GM18873 (cell line): ENCODE results near the gene PRSS53.
"Not testable (repeated sequence)": the region's sequence is repeated elsewhere in the genome, so short reads cannot be mapped to it uniquely, and the experiment has no call there.

Experiments used
- ATAC-seq: cut with Tn5 transposase; IDR thresholded peaks from one replicate; pipeline ENCODE4 v1.9.1; 2021; ENCODE audit warnings: mild to moderate bottlenecking, moderate library complexity, moderate number of reproducible peaks; ENCODE audit not compliant: unreplicated experiment, low FRiP score

The PRSS53 gene

DNA sequence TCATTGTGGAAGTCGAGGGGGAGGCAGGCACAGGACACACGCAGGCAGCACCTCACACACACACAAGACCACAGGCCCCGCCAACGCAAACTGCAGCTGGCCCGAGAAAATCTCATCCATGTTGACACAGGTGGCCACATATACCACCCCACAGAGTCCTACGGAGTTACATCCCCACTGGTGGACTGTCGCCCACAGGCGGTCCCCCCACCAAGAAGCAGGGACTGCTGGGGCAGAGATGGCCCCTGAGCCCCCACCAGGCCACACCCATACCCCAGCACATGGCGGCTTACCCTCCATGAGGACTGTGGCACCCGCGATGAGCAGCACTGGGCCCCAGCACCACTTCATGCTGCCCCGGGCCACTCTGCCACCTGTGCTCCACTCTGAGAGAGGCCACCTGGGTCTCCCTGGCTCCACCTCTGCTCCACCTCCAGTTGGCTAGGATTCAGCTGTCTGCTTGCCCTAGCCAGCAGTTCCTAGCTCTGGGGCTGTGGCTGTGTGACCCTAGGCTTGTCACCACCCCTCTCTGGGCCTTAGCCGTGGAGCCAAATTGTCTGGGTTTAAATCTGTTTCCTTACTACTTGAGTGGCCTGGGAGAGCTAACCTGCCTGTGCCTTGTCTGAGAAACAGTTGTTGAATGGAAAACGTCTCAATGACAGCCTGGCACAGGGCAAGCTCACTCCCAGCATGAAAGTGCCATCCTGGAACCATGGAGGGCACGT, at the start of gene PRSS53:
Gene PRSS53, minus strand, starts transcription at position 485 of the 725 bp plus-strand sequence. Its CDS starts 134 bp downstream, at position 351.
- no peak for ATAC-seq

DNA sequence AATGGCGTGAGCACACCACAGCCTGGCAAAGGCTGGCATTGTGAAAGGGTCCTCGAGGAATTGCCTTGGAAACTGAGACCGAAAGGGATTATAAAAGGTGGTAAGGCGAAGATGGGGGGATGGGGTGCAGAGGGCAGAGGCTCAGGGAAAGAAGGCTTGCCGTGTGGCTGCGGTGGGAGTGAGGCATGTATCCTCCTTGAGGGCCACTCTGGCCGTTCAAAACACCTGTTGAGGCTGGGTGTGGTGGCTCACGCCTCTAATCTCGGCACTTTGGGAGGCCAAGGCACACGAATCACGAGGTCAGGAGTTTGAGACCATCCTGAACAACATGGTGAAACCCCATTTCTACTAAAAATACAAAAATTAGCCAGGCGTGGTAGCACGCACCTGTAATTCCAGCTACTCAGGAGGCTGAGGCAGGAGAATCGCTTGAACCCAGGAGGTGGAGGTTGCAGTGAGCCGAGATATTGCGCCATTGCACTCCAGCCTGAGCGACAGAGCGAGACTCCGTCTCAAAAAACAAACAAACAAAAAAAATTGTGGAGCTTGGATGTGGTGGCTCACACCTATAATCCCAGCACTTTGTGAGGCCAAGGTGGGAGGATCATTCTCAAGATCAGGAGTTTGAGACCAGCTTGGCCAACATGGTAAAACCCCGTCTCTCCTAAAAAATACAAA, 48.2 kb upstream of the PRSS53 start:
- not testable (repeated sequence) for ATAC-seq

DNA sequence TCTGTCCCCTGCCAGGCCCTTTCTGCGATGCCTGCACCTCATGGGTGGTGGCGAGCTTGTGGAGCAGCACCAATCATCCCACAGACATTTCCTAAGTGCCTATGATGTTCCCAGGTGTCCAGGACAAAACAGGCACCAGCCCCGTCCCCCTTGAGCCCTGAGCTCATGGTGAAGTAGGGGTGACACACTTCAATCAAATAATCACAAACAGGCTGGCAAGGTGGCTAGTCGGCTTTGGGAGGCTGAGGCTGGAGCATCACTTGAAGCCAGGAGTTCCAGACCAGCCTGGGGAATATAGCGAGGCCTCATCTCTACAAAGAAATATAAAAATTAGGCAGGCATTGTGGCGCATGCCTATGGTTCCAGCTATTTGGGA, 47.5 kb upstream of the PRSS53 start:
- ATAC-seq, result no peak

DNA sequence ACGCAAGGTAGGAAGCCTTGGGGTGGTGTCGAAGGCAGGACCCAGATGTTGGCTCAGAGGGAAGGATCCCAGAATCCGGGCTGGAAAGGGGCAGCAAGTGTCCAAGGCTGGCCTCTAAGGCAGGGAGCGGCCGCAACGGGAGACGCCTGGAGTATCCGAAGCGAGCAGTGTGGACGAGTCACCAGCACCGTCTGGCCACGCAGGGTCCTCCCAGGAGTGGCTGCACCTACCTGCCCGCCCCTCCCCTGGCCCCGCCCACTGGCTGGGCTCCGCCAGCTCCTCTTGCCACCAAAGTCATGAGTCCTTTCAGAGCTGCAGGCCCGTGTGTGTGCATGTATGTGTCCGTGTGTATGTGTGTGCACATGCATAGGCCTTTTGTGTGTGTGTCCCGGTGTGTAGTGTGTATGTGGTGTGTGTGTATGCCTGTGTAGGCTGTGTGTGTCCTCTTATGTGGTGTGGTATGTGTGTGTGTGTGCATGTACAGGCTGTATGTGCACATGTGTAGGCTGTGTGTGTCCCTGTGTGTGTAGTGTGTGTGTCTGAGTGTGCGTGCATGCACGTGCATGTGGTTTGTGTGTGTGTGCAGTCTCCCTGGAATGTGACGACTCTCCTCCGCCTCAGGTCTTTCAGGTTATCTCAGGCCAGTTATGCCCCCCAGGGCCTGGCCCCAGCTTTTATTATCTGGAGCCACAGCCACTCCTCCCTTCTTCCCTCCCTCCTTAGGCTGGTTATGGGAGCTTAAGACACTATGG, 47.0 kb upstream of the PRSS53 start, which contains the start of gene PRSS8:
Gene PRSS8, minus strand, starts transcription at position 193 of the 752 bp plus-strand sequence. CDS start 229 bp downstream, outside the sequence.
- no peak for ATAC-seq

DNA sequence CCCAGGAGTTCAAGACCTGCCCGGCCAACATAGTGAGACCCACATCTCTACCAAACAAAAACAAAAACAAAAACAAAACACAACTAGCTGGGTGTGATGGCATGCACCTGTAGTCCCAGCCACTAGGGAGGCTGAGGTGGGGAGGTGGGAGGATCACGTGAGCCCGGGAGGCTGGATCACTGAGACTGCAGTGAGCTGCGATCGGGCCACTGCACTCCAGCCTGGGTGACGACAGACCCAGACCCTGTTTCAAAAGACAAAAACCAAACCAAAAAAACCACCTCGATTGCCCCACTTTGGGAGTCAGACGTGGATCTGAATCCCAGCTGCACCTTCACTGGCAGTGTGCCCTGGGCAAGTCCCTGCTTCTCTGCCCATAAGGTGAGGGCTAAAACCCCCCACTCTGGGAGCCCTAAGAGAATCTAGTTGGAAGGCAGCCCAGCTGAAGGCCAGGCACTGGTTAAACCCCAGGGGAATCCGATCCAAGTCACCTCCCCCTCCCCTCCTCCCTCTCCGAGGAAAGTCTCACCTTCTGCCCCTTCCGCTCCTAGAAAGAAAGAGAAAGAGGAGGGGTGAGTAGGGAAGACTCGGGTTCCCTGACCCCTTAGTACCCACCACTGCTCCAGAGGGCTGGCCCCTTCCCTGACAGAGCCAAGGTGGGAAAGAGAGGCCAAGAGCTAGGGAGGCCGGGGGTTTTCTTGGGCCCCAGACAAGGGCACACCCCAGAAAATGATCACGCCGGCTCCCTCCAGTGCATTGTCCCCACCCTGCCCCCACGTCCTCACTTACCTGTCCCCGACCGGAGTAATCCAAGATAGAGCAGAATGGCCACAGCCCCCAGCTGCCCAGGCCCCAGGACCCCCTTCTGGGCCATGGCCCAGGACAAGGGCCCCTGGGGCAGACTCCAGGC, 46.1 kb upstream of the PRSS53 start:
- ATAC-seq, result no peak

DNA sequence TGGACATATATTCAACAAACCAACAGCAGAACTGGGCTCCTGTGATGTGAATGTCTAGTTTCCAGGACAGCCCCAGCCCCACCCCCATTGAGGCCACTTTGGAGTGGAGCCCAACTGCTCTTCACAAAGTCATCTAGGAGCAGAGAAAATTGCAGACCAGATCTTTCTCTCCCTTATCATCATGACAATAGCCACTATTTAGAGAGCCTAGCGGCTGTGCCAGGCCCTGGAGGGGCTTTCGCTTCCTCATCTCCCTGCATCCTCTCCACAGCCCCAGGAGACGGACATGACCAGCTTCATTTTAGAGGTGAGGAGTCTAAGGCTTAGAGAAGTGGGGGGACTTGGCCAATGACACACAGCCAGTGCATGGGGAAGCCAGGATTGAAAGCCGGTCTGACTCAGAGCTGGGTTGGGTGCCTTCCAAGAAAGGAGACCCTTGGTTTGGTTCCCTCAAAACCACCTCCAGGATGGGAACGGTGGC, 45.4 kb upstream of the PRSS53 start:
- ATAC-seq, result no peak

DNA sequence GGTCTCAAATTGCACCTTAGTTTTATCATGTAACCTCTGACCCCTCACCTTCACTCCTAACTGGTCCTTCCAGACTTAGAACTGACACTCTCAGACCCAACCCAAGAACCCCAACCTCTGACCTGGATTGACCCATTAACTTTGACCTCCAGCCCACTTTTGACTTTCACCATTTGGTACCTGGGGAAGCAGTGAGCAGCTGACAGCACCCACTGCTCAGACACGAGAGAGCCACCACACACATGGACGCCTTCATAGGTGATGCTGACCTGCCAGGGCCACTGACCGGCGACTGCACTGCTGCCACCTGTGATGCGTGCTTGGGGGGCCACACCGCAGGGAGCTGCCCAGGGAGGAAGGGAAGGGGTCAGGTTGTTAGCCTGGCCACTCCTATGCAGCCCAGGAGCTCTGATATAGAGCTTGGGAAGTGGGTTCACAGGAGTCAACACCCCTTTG, 44.3 kb upstream of the PRSS53 start:
- ATAC-seq, result no peak

DNA sequence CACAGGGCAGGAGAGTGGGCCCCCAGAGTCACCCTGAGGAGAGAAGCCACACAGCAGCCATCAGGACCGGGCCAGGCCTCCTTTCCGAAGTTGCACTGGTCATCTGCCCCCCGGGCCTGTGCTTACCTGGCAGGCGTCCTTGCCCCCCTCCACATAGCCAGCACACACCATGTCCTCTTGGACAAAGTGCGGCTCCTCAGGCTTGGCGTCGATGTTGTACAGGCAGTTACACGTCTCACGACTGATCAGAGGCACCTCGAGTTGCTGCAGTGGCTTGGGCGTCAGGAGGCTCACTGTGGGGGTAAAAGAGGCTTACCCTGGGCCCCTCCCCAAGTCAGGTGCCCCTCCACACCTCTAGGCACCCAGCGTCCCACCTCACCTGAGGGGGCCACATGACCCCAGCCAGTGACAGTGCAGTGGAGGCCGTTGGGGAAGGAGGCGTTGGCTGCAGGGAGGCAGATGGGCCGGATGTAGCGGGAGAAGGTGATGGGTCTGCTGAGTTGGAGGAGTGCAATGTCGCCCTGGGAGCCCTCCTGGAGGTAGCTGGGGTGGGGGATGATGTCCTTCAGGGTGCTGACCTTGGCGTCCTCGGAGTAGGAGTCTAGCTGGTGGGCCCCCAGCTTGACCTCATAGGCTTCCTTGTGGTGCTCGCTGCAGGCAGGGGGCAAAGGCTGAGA, 43.7 kb upstream of the PRSS53 start:
- ATAC-seq, result no peak

DNA sequence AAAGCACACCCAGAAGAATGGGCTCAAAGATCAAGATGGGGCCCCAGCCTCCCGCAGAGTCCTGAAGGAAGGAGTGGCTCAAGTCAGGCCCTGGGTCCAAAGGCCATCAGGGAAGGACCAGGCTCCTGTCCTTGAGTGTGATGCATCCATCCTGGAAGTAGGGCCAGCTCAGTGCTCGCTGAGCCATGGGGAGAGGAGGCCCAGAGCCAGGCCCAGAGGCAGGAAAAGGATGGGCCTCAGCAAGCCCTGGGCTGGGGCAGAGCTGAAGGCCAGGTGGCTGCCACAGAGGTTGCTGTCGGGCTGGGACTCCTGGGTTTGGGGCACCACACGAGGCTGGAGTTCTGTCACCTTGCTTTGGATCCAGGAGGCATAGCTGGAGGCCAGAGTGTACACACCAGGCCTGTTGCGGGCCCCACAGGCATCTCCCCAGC, 43.1 kb upstream of the PRSS53 start:
- ATAC-seq, result no peak

DNA sequence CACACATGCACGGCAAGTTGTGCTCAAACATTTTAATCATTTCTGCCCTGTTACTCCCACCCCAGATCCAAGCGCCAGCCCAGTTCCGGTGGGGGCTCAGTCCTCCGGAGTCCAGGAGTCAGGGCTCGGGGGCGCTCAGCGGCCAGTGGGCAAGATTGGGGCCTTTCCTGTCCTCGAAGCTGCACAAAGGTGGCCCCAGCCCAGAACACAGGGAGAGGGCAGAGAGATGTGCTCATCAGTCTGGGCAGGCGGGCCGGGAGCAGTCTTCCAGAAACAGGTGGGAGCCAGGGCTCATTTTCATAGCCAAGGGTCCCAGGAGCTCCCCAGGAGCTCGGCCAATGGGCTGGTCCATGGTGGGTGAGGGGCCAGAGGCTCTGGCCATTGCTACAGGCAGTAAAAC, 42.7 kb upstream of the PRSS53 start:
- no peak for ATAC-seq

DNA sequence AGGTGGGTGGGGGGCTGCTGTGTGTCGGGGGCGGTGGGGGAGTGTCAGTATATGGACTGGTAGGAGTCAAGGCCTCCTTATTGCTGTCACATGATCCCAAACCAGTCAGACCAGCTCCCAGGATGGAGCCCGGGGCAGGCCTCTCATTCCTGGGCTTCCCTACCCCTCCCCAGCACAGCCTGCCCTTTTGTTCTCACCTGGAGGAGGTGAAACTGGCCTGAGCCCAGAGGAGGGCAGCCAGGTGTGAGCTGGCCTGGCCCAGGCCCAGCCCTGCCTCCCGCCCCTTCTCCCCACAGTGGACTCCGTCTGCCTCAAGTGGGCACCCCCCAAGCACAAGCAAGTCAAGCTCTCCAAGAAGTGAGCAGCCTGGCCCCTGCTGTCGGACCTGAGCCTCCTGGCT, 42.2 kb upstream of the PRSS53 start:
- no peak for ATAC-seq

DNA sequence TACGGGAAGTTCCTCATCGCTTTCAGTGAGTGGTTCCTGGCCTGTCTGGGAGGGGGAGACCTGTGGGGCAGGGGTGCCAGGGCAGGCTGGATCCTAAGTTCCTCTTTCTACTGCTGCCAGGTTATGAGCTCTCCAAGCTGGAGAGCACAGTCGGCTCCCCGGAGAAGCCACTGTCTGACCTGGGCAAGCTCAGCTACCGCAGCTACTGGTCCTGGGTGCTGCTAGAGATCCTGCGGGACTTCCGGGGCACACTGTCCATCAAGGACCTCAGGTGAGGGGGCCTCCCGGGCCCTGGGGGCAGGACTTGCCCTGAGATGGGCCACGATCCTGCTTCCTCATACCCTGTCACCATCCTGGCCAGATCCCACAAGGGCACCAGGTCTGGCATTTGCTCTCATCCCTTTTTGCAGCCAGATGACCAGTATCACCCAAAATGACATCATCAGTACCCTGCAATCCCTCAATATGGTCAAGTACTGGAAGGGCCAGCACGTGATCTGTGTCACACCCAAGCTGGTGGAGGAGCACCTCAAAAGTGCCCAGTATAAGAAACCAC, 41.7 kb upstream of the PRSS53 start:
- ATAC-seq, result no peak

DNA sequence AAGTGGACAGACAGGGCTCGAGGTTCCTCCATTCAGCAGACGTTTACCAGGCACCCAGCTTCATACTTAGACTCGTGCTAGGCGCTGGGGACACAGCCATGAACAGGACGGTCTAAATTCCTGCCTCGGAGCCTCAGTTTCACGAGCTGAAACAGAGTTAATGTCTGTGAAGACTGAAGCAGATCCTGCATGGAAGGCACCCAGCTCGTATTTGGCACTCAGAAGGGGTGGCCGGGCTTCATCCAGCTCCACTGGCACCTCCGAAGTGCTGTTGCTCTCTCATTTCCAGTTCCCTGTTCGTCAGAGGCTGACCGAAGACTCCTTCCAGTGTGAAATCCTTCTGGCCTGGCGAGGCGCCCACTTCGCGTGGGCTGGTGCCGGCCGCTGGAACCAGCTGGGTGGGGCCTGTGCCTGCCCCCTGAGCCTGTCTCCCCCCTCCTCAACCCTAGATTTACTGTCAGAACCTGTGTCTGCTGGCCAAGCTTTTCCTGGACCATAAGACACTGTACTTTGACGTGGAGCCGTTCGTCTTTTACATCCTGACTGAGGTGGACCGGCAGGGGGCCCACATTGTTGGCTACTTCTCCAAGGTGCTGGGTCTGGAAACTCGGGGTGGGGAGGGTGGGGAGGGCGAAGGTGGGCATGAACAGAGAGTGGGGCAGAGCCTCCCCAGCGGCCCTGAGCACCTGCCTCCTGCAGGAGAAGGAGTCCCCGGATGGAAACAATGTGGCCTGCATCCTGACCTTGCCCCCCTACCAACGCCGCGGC, 41.0 kb upstream of the PRSS53 start:
- no peak for ATAC-seq

DNA sequence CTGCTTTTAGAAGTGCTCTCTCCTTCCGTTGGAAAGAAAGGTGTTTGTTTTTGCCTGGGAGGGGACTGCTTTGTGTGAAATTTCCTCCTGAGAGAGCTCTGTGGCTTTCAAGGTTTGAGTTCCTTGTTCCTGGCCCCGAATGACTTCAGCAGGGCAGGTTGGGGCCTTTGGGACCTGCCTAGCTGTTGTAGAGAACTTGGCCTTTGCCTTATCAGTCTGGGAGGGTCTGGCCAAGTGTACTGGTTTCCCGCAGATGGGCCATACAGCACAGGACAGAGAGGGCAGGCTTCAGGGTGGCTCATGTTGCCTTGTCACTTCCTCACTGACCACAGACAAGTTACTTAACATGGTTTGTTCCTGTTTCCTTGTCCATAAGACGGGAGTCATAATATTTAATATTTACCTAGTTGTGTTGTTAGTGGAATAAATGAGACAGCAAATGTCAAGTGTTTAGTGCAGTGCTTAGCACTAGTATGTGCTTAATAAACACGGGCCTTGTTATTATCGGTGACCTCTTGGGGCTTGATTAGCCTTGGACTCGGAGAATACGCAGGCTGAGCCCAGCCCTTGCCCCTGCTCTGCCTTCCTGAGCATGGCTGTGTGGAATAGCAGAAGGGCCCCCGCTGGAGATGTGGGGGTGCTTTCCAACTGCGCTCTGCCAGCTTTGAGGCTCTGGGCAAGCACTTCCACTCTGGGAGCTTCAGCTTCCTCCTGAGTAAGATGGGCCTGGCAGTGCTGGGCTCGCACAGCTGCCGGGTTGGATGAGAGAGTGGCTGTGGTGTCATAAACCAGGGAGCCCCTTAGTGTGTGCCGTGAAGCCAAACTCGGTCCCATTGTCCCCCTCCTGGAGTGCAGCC, 40.2 kb upstream of the PRSS53 start:
- no peak for ATAC-seq

DNA sequence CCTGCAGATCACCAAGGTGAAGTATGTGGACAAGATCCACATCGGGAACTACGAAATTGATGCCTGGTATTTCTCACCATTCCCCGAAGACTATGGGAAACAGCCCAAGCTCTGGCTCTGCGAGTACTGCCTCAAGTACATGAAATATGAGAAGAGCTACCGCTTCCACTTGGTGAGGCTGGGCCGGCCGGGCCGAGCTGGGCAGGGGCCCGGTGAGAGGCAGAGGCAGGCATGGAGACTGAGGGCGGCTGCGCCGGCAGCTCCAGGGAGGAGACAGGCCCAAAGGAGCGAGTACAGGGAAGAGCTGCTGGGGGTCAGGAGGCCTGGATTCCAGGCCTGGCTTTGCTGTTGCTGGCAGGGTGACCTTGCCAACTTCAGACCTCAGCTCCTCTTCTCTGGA, 38.4 kb upstream of the PRSS53 start:
- ATAC-seq, result no peak

DNA sequence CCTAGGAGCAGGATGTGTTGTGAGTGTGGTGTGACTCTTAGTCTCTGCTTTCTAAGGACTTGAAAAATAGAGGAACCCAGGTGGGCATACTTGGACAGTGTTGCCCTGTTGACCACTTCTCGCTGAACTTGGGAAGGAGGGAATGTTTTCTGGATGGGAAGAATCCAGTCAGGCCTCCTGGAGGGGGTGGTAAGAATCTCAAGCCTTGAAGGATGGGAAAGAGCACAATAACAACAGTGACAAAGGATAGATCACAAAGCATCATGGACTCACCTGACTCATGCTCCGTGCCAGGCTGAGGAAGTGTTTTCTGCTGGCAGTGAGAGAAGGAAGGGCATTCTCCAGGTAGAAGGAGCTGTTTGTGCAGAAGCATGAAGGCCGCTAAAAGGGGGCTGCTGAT, 37.1 kb upstream of the PRSS53 start:
- no peak for ATAC-seq

DNA sequence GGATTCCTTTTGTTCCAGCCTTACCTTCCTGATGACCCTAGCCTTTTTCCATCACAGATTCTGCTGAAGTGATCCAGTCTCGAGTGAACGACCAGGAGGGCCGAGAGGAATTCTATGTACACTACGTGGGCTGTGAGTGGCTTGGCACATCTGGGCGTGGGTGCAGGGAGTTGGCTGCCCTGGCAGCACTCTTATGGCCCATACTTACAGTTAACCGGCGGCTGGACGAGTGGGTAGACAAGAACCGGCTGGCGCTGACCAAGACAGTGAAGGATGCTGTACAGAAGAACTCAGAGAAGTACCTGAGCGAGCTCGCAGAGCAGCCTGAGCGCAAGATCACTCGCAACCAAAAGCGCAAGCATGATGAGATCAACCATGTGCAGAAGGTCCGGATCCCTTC, 31.4 kb upstream of the PRSS53 start:
- no peak for ATAC-seq
